Cardiac muscle cell (in vitro differentiated cells and primary cell): ENCODE data around the gene PADI2. TPM values are rescaled to one million over a fixed set of nuclear protein-coding genes. Genes with fewer than 3 reads are reported as not detected.

ENCODE experiments used
- DNase-seq, 2 donors: peaks; one replicate each; pipeline versions ENCODE4 v3.0.0 to v3.0.0-alpha.2; 2010 to 2017; ENCODE audit warnings: low read depth in 1 of 2, low spot score in 1 of 2
- H3K27ac ChIP-seq: fragments of 200-600 bp; sonication (generic); 2 replicates; pipeline ENCODE4 v1.5.1; 2016
- H3K27me3 ChIP-seq: fragments of 200-600 bp; sonication (generic); 2 replicates; pipeline ENCODE4 v1.6.0; 2016; ENCODE audit warnings: control low read depth
- H3K36me3 ChIP-seq: fragments of 200-600 bp; sonication (generic); 2 replicates; pipeline ENCODE4 v1.5.1; 2016; ENCODE audit warnings: control low read depth
- H3K4me1 ChIP-seq: fragments of 200-600 bp; sonication (generic); 2 replicates; pipeline ENCODE4 v1.8.1; 2017; ENCODE audit warnings: low read depth, mild to moderate bottlenecking, mixed run types
- H3K4me3 ChIP-seq: fragments of 200-600 bp; sonication (generic); 2 replicates; pipeline ENCODE4 v1.5.1; 2016; ENCODE audit warnings: mild to moderate bottlenecking
- H3K9me3 ChIP-seq: fragments of 200-600 bp; sonication (generic); 2 replicates; pipeline ENCODE4 v1.5.1; 2017; ENCODE audit warnings: low read depth, mild to moderate bottlenecking, control low read depth
- CTCF ChIP-seq: IDR thresholded peaks from 2 replicates; pipeline ENCODE4 v1.5.1; 2012; ENCODE audit warnings: low read depth, mild to moderate bottlenecking, low read length
- polyA plus RNA-seq: library from polyadenylated mRNA; unstranded; fragments of >200 nt; fragmentation: Nextera tagmentation; extraction: Ambion mirVana; gene quantifications from 2 replicates; pipeline ENCODE4 v1.2.1, GENCODE V29; 2016
- total RNA-seq: library from RNA; depleted of rRNA; stranded (reverse); fragments of >200 nt; gene quantifications from 2 replicates; pipeline ENCODE4 v1.2.3, GENCODE V29; 2016

The PADI2 gene
- total and polyA plus RNA-seq, 2 experiments from 2014 or later, result 0.11 to 0.54 TPM

GRCh38 chr1:17020502-17020901 is 98.7 kb downstream of the PADI2 start:
- peaks cover 3% of the 10 kb centered on the region for H3K4me1 ChIP-seq
- no peaks in the 10 kb centered on the region for H3K27me3 ChIP-seq
- TF ChIP-seq CTCF, result no peak
- DNase-seq, result no peak
- peaks cover 64% of the 10 kb centered on the region for H3K36me3 ChIP-seq
- no peaks in the 10 kb centered on the region for H3K9me3 ChIP-seq
- no peak overlapping the region for H3K4me3 ChIP-seq
- no peak overlapping the region for H3K27ac ChIP-seq

- H3K27ac ChIP-seq, result peak overlapping the region; percentile 16
- no peak overlapping the region for H3K4me3 ChIP-seq
- no peak for DNase-seq
- no peaks in the 10 kb centered on the region for H3K9me3 ChIP-seq
- H3K27me3 ChIP-seq, result no peaks in the 10 kb centered on the region
- peaks cover 3% of the 10 kb centered on the region for H3K4me1 ChIP-seq
- TF ChIP-seq CTCF, result no peak
- peaks cover 50% of the 10 kb centered on the region for H3K36me3 ChIP-seq
These were observed 100.4 kb downstream of the PADI2 start for GRCh38 chr1:17018849-17019248.

GRCh38 chr1:17017435-17017834 is 101.8 kb downstream of the PADI2 start:
- DNase-seq, result no peak
- Histone ChIP-seq H3K36me3 (peaks cover 36% of the 10 kb centered on the region), H3K27me3 (no peaks in the 10 kb centered on the region), H3K27ac (no peak overlapping the region), H3K4me3 (no peak overlapping the region), H3K4me1 (no peaks in the 10 kb centered on the region), H3K9me3 (no peaks in the 10 kb centered on the region)
- TF ChIP-seq CTCF, result no peak

Other genes with a start within 250 kb of the PADI2 start
- gene RNU1-2, start 223.5 kb downstream of the PADI2 start, total RNA-seq, result under 0.01 TPM in 2 replicates
- 3.8 TPM in 1 of 2 replicates, not detected in the other for gene RNU1-2, start 223.5 kb downstream of the PADI2 start, polyA plus RNA-seq
- gene CROCC, start 197.5 kb downstream of the PADI2 start, total RNA-seq, result 17.9 and 30.3 TPM in 2 replicates
- gene CROCC, start 197.5 kb downstream of the PADI2 start, polyA plus RNA-seq, result 12.1 and 14.6 TPM in 2 replicates
- 51.9 and 79.7 TPM in 2 replicates for gene MFAP2, start 138.8 kb downstream of the PADI2 start, total RNA-seq
- 91.4 and 162 TPM in 2 replicates for gene MFAP2, start 138.8 kb downstream of the PADI2 start, polyA plus RNA-seq
- 44.7 and 70.9 TPM in 2 replicates for gene ATP13A2, start 107.5 kb downstream of the PADI2 start, total RNA-seq
- 55.1 and 76.8 TPM in 2 replicates for gene ATP13A2, start 107.5 kb downstream of the PADI2 start, polyA plus RNA-seq
- 126 and 160 TPM in 2 replicates for gene SDHB, start 65.4 kb downstream of the PADI2 start, total RNA-seq
- 156 and 172 TPM in 2 replicates for gene SDHB, start 65.4 kb downstream of the PADI2 start, polyA plus RNA-seq
- gene PADI1, start 85.7 kb upstream of the PADI2 start, total RNA-seq, result 1.3 and 1.7 TPM in 2 replicates
- 4.9 and 6.7 TPM in 2 replicates for gene PADI1, start 85.7 kb upstream of the PADI2 start, polyA plus RNA-seq
- gene PADI3, start 129.6 kb upstream of the PADI2 start, total RNA-seq, result 0.04 and 0.24 TPM in 2 replicates
- 1.3 TPM in 1 of 2 replicates, not detected in the other for gene PADI3, start 129.6 kb upstream of the PADI2 start, polyA plus RNA-seq
- not detected in 2 replicates for gene PADI4, start 188.7 kb upstream of the PADI2 start, total RNA-seq
- not detected in 2 replicates for gene PADI4, start 188.7 kb upstream of the PADI2 start, polyA plus RNA-seq